Neuronal stem cell (in vitro differentiated cells): ENCODE data around the gene MRPL24.

ENCODE experiments used
- DNase-seq: peaks from one replicate; pipeline ENCODE4 v3.0.0-alpha.2; 2013; ENCODE audit warnings: low spot score
- H2AFZ ChIP-seq: one replicate; pipeline ENCODE4 v1.6.1; 2013; ENCODE audit warnings: mild to moderate bottlenecking, low read length, inconsistent platforms
- H2AK5ac ChIP-seq: 2 replicates; pipeline ENCODE4 v1.6.1; 2013; ENCODE audit warnings: low read depth, mild to moderate bottlenecking, inconsistent platforms, low read length, moderate library complexity, mixed read lengths
- H2BK120ac ChIP-seq: 2 replicates; pipeline ENCODE4 v1.6.1; 2013; ENCODE audit warnings: low read depth, mild to moderate bottlenecking, inconsistent platforms, low read length, moderate library complexity, mixed read lengths
- H2BK12ac ChIP-seq: one replicate; pipeline ENCODE4 v1.6.1; 2013; ENCODE audit warnings: low read length, inconsistent platforms
- H2BK15ac ChIP-seq: 2 replicates; pipeline ENCODE4 v1.6.1; 2013; ENCODE audit warnings: mild to moderate bottlenecking, low read length, inconsistent platforms, mixed read lengths
- H2BK5ac ChIP-seq: one replicate; pipeline ENCODE4 v1.6.1; 2013; ENCODE audit warnings: inconsistent platforms, mild to moderate bottlenecking, low read length, moderate library complexity
- H3K14ac ChIP-seq: one replicate; pipeline ENCODE4 v1.6.1; 2013; ENCODE audit warnings: low read length, inconsistent platforms
- H3K18ac ChIP-seq: 2 replicates; pipeline ENCODE4 v1.6.1; 2013; ENCODE audit warnings: low read length, inconsistent platforms
- H3K23ac ChIP-seq: 2 replicates; pipeline ENCODE4 v1.6.1; 2013; ENCODE audit warnings: low read depth, mild to moderate bottlenecking, mixed read lengths, low read length, inconsistent platforms; ENCODE audit not compliant: poor library complexity
- H3K27ac ChIP-seq: replicated peaks from 3 replicates; pipeline ENCODE4 v1.5.1; 2013; ENCODE audit warnings: low read length, inconsistent platforms
- H3K27me3 ChIP-seq, 3 experiments: 2 replicates each; pipeline ENCODE4 v1.6.1; 2013; ENCODE audit warnings: low read length in 3 of 3, mild to moderate bottlenecking in 2 of 3, inconsistent platforms in 1 of 3, low read depth in 1 of 3, mixed read lengths in 1 of 3, moderate library complexity in 1 of 3; ENCODE audit not compliant: control insufficient read depth in 3 of 3, insufficient read depth in 3 of 3
- H3K36me3 ChIP-seq, 2 donors: replicated peaks in 1 of 2; 2 replicates each; pipeline ENCODE4 v1.6.1; 2013; ENCODE audit warnings: low read length in 2 of 2; ENCODE audit not compliant: control insufficient read depth in 2 of 2, insufficient read depth in 2 of 2
- H3K4ac ChIP-seq: 2 replicates; pipeline ENCODE4 v1.6.1; 2013; ENCODE audit warnings: inconsistent platforms, mild to moderate bottlenecking, low read length, moderate library complexity
- H3K4me1 ChIP-seq, 2 donors: 1 replicate in 1 of 2; 2 replicates in 1 of 2; pipeline ENCODE4 v1.6.1; 2013; ENCODE audit warnings: low read length in 2 of 2, low read depth in 1 of 2; ENCODE audit not compliant: control insufficient read depth in 2 of 2, insufficient read depth in 1 of 2
- H3K4me2 ChIP-seq: one replicate; pipeline ENCODE4 v1.6.1; 2013; ENCODE audit warnings: mild to moderate bottlenecking, low read length, inconsistent platforms; ENCODE audit not compliant: insufficient read depth, poor library complexity, severe bottlenecking
- H3K4me3 ChIP-seq, 2 donors: 2 replicates each; pipeline ENCODE4 v1.5.1; 2013; ENCODE audit warnings: low read length in 2 of 2, mild to moderate bottlenecking in 2 of 2, inconsistent platforms in 1 of 2, moderate library complexity in 1 of 2
- H3K79me1 ChIP-seq: one replicate; pipeline ENCODE4 v1.6.1; 2013; ENCODE audit warnings: low read depth, mild to moderate bottlenecking, inconsistent platforms, low read length, moderate library complexity
- H3K9ac ChIP-seq: one replicate; pipeline ENCODE4 v1.6.1; 2013; ENCODE audit warnings: mild to moderate bottlenecking, low read depth, low read length, inconsistent platforms; ENCODE audit not compliant: poor library complexity
- H3K9me3 ChIP-seq, 2 donors: replicated peaks in 1 of 2; 2 replicates each; pipeline versions ENCODE3 to v1.6.1; 2013; ENCODE audit warnings: low read length in 2 of 2, mild to moderate bottlenecking in 2 of 2, inconsistent platforms in 1 of 2, low read depth in 1 of 2, mixed read lengths in 1 of 2, moderate library complexity in 1 of 2; ENCODE audit not compliant: control insufficient read depth in 2 of 2, insufficient read depth in 1 of 2
- H4K8ac ChIP-seq: one replicate; pipeline ENCODE4 v1.6.1; 2013; ENCODE audit warnings: low read depth, mild to moderate bottlenecking, inconsistent platforms, low read length, moderate library complexity
- H4K91ac ChIP-seq: one replicate; pipeline ENCODE4 v1.6.1; 2013; ENCODE audit warnings: low read length, low read depth, mild to moderate bottlenecking, inconsistent platforms; ENCODE audit not compliant: poor library complexity
- WGBS, 2 donors: extraction: QIAGEN DNeasy Blood & Tissue Kit; methylation state at CpG; one replicate each; pipeline ENCODE4 v1.1.7; 2013; ENCODE audit warnings: missing lambda C conversion rate in 2 of 2, mixed read lengths in 1 of 2; ENCODE audit not compliant: insufficient read length in 2 of 2, insufficient replicate concordance in 1 of 2; ENCODE audit errors: extremely low coverage in 2 of 2; 5-methylcytosine and 5-hydroxymethylcytosine counted together

MRPL24 gene

DNA sequence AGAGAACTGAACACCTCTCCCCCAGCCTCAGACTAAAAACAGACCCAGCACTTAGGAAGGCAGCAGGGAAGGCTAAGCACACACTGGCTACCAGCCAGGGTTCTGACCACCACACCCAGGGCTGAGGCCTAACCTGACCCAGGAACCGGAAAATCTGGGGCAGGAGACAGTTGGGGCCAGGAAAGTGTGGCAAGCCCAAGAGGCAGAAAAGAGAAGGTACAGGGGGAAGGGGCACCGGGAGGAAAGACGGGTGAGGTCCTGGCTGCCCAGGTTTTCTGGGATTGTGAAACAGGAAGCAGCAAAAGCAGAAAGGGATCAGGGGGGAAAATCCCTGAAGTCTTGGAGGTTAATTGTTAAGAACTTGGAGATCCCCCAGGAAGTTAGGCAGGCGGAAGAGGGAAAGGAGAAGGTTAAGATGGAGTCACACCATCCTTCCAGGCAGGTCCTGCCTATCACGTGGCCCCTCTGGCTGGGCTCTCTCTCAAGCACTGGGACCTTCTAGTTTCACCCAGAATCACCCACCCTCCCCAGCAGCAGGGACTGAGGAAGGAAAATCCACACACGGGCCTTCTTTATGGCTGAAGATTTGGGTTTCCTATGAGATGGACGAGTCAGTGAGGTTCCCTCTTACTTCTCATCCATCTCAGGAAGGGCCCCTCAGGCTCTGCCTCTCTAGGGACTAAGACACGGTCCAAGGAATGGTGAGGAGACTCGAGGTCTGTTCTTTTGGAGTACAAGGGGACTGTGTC is 8.0 kb upstream of the MRPL24 start:
- peaks cover 15% of the 10 kb centered on the region for H3K79me1 ChIP-seq
- H4K8ac ChIP-seq: no peak overlapping the region
- H3K9ac ChIP-seq: peak overlapping the region; percentile 61
- H3K27ac ChIP-seq: peak overlapping the region; percentile 97
- peak overlapping the region; percentile 44 for H3K4me2 ChIP-seq
- peak overlapping the region; percentile 64 for H2AK5ac ChIP-seq
- no peak overlapping the region for H3K14ac ChIP-seq
- no peak for DNase-seq
- no CpG with 5 or more reads among the region's 9 CpGs for WGBS, 2 donors
- no peaks in the 10 kb centered on the region for H3K27me3 ChIP-seq
- no peak overlapping the region for H4K91ac ChIP-seq
- peaks cover 37 to 47% of the 10 kb centered on the region in 2 donors for H3K4me1 ChIP-seq
- no peak overlapping the region for H2BK15ac ChIP-seq
- no peak overlapping the region for H3K4ac ChIP-seq
- no peak overlapping the region for H3K23ac ChIP-seq
- H2BK12ac ChIP-seq: no peak overlapping the region
- no peaks in the 10 kb centered on the region for H3K9me3 ChIP-seq
- H2BK120ac ChIP-seq: no peak overlapping the region
- peak overlapping the region; percentile 100 for H2BK5ac ChIP-seq
- peak overlapping the region; percentile 39 for H3K18ac ChIP-seq
- peak overlapping the region in 1 of 2 donors; percentile 83 for H3K4me3 ChIP-seq
- H3K36me3 ChIP-seq: peaks cover 7 to 39% of the 10 kb centered on the region in 2 donors
- no peak overlapping the region for H2AFZ ChIP-seq

DNA sequence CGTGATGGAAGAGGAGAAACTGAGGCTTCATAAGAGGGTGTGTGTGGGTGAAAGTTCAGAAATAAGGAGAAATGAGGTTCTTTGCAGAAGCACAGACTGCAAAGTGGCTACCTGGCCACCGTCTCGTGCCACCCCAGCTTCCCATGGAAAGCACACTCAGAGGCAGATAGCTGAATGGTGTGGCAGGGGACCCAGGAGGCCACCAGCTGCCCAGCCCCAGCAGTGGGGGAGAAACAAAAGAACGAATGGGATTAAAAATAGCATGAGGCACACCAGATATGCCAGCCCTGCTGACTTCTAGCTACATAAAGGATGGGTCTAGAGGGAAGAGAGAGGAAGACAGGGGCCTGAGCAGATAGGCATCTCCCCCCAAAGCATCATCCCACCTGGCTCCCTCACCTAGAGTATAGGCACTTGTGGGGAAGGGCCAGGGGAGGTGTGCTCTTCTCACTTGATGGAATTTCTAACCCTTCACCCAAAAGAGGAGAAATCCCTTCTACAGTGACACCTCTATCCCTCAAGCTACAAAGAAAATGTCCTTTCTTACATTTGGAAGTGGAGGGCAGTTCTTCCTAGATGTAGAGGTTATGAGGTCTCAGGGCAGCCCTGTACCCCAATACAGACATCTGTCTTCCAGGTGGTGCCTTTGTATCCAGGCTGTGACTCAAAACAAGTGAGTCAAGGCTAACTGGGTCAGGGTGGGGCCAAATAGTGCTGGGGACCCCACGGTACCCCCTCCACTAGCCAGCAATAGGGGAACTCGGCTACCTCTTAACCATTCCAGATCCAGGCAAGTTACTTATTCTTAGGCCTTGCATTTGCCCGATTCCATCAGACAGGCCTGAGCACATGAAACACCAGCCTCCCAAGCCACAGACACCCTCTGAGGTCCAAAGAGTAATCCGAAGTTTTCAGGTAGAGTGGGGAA is 7.1 kb upstream of the MRPL24 start:
- Histone ChIP-seq H3K23ac (no peak overlapping the region), H2AK5ac (peak overlapping the region; percentile 64), H3K36me3 (peaks cover 15 to 45% of the 10 kb centered on the region in 2 donors), H3K27ac (peak overlapping the region; percentile 97), H3K4me2 (peak overlapping the region; percentile 70), H3K4me1 (peaks cover 36 to 45% of the 10 kb centered on the region in 2 donors), H3K9me3 (no peaks in the 10 kb centered on the region), H2BK120ac (peak overlapping the region; percentile 88), H2AFZ (no peak overlapping the region), H4K8ac (no peak overlapping the region), H3K18ac (peak overlapping the region; percentile 92), H3K79me1 (peaks cover 13% of the 10 kb centered on the region), H4K91ac (peak overlapping the region; percentile 41), H3K9ac (peak overlapping the region; percentile 61), H3K14ac (no peak overlapping the region), H3K27me3 (no peaks in the 10 kb centered on the region), H2BK15ac (peak overlapping the region; percentile 23), H3K4me3 (peak overlapping the region; percentile 72 to 83), H3K4ac (peak overlapping the region; percentile 69), H2BK12ac (no peak overlapping the region), H2BK5ac (peak overlapping the region; percentile 100)
- no CpG with 5 or more reads among the region's 8 CpGs for WGBS, 2 donors
- DNase-seq: no peak

DNA sequence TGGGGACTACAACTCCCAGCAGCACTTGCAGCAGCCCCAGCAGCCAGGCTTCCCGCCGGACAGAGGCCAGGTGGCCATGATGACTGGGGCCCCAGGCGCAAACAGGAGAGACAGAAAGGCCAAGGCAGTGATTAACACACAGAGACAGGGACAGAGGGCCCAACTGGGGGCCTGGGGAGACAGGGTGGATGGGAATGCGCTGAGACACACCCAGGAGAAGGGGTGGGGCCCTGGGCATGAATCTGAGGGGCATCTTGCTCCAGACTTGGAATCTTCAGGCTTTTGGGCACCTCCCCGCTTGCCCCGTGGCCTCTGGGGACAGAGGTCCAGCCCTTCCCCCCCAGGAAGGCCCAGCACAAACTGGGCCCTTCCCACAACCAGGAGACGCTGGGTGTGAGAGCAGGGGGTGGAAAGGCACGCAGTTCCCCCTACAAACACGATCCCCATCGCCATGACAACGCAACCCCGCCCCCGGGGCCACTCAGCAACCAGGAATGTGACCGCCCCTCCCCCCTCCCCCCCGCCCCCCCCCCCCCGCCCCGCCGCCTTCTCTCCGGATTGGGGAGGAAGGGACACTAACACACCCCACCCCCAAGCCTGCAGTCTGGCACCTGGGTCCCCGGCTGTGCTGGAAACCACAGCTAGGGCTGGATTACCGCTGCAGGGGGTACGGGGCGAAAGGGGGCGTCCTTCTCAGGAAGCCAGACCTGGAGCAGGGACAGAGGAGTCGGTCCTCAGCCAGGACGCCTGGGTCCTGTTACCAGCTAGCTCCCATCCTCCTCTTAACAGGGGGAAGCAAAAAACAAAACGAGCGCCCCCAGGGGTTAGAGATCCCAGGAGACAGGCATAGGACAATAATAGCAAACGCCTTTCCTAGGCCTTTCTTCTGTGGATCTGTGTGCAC is 6.1 kb upstream of the MRPL24 start:
- peak overlapping the region; percentile 98 for H2BK120ac ChIP-seq
- peak; percentile 86 for DNase-seq
- WGBS, 2 donors: no CpG with 5 or more reads among the region's 29 CpGs
- H4K91ac ChIP-seq: peak overlapping the region; percentile 97
- peak overlapping the region; percentile 59 to 78 for H3K4me3 ChIP-seq
- peaks cover 33 to 41% of the 10 kb centered on the region in 2 donors for H3K4me1 ChIP-seq
- H3K9me3 ChIP-seq: no peaks in the 10 kb centered on the region
- peak overlapping the region; percentile 23 for H2BK15ac ChIP-seq
- peak overlapping the region; percentile 100 for H2BK5ac ChIP-seq
- H3K27me3 ChIP-seq: no peaks in the 10 kb centered on the region
- H3K79me1 ChIP-seq: peaks cover 9% of the 10 kb centered on the region
- peak overlapping the region; percentile 82 for H3K23ac ChIP-seq
- peak overlapping the region; percentile 100 for H3K27ac ChIP-seq
- H3K36me3 ChIP-seq: peaks cover 21 to 53% of the 10 kb centered on the region in 2 donors
- peak overlapping the region; percentile 69 for H3K4ac ChIP-seq
- H3K14ac ChIP-seq: peak overlapping the region; percentile 85
- H3K18ac ChIP-seq: peak overlapping the region; percentile 100
- peak overlapping the region; percentile 76 for H2AFZ ChIP-seq
- H4K8ac ChIP-seq: no peak overlapping the region
- H3K9ac ChIP-seq: peak overlapping the region; percentile 91
- peak overlapping the region; percentile 99 for H3K4me2 ChIP-seq
- H2AK5ac ChIP-seq: peak overlapping the region; percentile 99
- peak overlapping the region; percentile 4 for H2BK12ac ChIP-seq
